Osteocyte (in vitro differentiated cells): ENCODE data around the gene ME2. TPM values are rescaled to one million over a fixed set of nuclear protein-coding genes. Genes with fewer than 3 reads are reported as not detected.

Source experiments
- DNase-seq: peaks from one replicate; pipeline ENCODE4 v3.0.0; 2021; ENCODE audit warnings: mixed read lengths; ENCODE audit not compliant: unreplicated experiment; ENCODE audit errors: extremely low spot score
- H3K27ac Mint-ChIP-seq: one replicate; pipeline ENCODE4 v1.8.0; 2021; ENCODE audit warnings: mild to moderate bottlenecking, mixed read lengths; ENCODE audit not compliant: unreplicated experiment
- H3K27me3 Mint-ChIP-seq: one replicate; pipeline ENCODE4 v1.8.0; 2021; ENCODE audit warnings: mixed read lengths; ENCODE audit not compliant: unreplicated experiment
- H3K36me3 Mint-ChIP-seq: one replicate; pipeline ENCODE4 v1.8.0; 2021; ENCODE audit warnings: mixed read lengths; ENCODE audit not compliant: unreplicated experiment
- H3K4me1 Mint-ChIP-seq: one replicate; pipeline ENCODE4 v1.8.0; 2021; ENCODE audit warnings: mixed read lengths; ENCODE audit not compliant: unreplicated experiment
- H3K4me3 Mint-ChIP-seq: one replicate; pipeline ENCODE4 v1.8.0; 2021; ENCODE audit warnings: mild to moderate bottlenecking, moderate library complexity, mixed read lengths; ENCODE audit not compliant: unreplicated experiment
- H3K9me3 Mint-ChIP-seq: one replicate; pipeline ENCODE4 v1.8.0; 2021; ENCODE audit warnings: mixed read lengths; ENCODE audit not compliant: unreplicated experiment
- CTCF ChIP-seq: fragments of 200-600 bp; sonication (generic); IDR thresholded peaks from 2 replicates; pipeline ENCODE4 v1.5.0; 2021; ENCODE audit warnings: antibody characterized with exemption, mild to moderate bottlenecking, moderate library complexity
- total RNA-seq: library from RNA; stranded (reverse); gene quantifications from 2 replicates; pipeline ENCODE4 v1.2.1, GENCODE V29; 2021

ME2 gene
- total RNA-seq, 1 donor from 2014 or later = 31.8 TPM

GRCh38 chr18:50950626-50951025 lies 71.7 kb downstream of the ME2 start:
- no peak for DNase-seq
- no peaks in the 10 kb centered on the region for H3K9me3 Mint-ChIP-seq
- H3K36me3 Mint-ChIP-seq = peaks cover 8% of the 10 kb centered on the region
- no peaks in the 10 kb centered on the region for H3K27me3 Mint-ChIP-seq
- H3K4me3 Mint-ChIP-seq = no peak overlapping the region
- peaks cover 2% of the 10 kb centered on the region for H3K4me1 Mint-ChIP-seq
- H3K27ac Mint-ChIP-seq = no peak overlapping the region
- TF ChIP-seq CTCF = no peak

GRCh38 chr18:50953822-50954221 lies 74.9 kb downstream of the ME2 start:
- Mint-ChIP-seq H3K4me3 (no peak overlapping the region), H3K36me3 (no peaks in the 10 kb centered on the region), H3K4me1 (no peaks in the 10 kb centered on the region), H3K27ac (no peak overlapping the region), H3K27me3 (peaks cover 7% of the 10 kb centered on the region), H3K9me3 (no peaks in the 10 kb centered on the region)
- no peak for TF ChIP-seq CTCF
- no peak for DNase-seq

GRCh38 chr18:50955253-50955652 lies 76.3 kb downstream of the ME2 start:
- Mint-ChIP-seq H3K4me3 (no peak overlapping the region), H3K4me1 (no peaks in the 10 kb centered on the region), H3K27me3 (peaks cover 13% of the 10 kb centered on the region), H3K9me3 (no peaks in the 10 kb centered on the region), H3K27ac (no peak overlapping the region), H3K36me3 (no peaks in the 10 kb centered on the region)
- DNase-seq = no peak
- TF ChIP-seq CTCF = no peak

GRCh38 chr18:50956116-50956515 lies 77.2 kb downstream of the ME2 start:
- H3K36me3 Mint-ChIP-seq = no peaks in the 10 kb centered on the region
- TF ChIP-seq CTCF = no peak
- H3K4me3 Mint-ChIP-seq = no peak overlapping the region
- peaks cover 4% of the 10 kb centered on the region for H3K9me3 Mint-ChIP-seq
- DNase-seq = no peak
- peaks cover 13% of the 10 kb centered on the region for H3K27me3 Mint-ChIP-seq
- no peaks in the 10 kb centered on the region for H3K4me1 Mint-ChIP-seq
- no peak overlapping the region for H3K27ac Mint-ChIP-seq

GRCh38 chr18:50961974-50962373 lies 83.1 kb downstream of the ME2 start:
- H3K27me3 Mint-ChIP-seq = peaks cover 13% of the 10 kb centered on the region
- TF ChIP-seq CTCF = no peak
- DNase-seq = no peak
- no peak overlapping the region for H3K4me3 Mint-ChIP-seq
- no peak overlapping the region for H3K27ac Mint-ChIP-seq
- H3K4me1 Mint-ChIP-seq = no peaks in the 10 kb centered on the region
- peaks cover 24% of the 10 kb centered on the region for H3K9me3 Mint-ChIP-seq
- peaks cover 3% of the 10 kb centered on the region for H3K36me3 Mint-ChIP-seq
